ENCODE results near the gene ATP11B. TPM values are rescaled to one million over a fixed set of nuclear protein-coding genes. Genes with fewer than 3 reads are reported as not detected.

The ATP11B gene
- total RNA-seq, 2 donors from 2014 or later: 28.9 to 36.2 TPM

GRCh38 chr3:182959474-182960350 lies 166.4 kb downstream of the ATP11B start:
- no peak for DNase-seq (ENCODE audit: low spot score)
- Histone ChIP-seq H3K4me1 (peaks cover 0 to 15% of the 10 kb centered on the region in 2 donors), H3K4me3 (no peak overlapping the region), H3K9me3 (no peaks in the 10 kb centered on the region), H3K27ac (no peak overlapping the region), H3K36me3 (no peaks in the 10 kb centered on the region), H3K27me3 (no peaks in the 10 kb centered on the region)
- no peak for TF ChIP-seq CTCF (IDR thresholded peaks at IDR 0.05)

GRCh38 chr3:182962166-182962565 lies 168.9 kb downstream of the ATP11B start:
- no peak overlapping the region for H3K27ac ChIP-seq
- DNase-seq (ENCODE audit: low spot score): no peak
- H3K36me3 ChIP-seq: no peaks in the 10 kb centered on the region
- no peak overlapping the region for H3K4me3 ChIP-seq
- no peak for TF ChIP-seq CTCF (IDR thresholded peaks at IDR 0.05)
- H3K9me3 ChIP-seq: no peaks in the 10 kb centered on the region
- H3K4me1 ChIP-seq: peaks cover 0 to 15% of the 10 kb centered on the region in 2 donors
- H3K27me3 ChIP-seq: no peaks in the 10 kb centered on the region

- Histone ChIP-seq H3K36me3 (no peaks in the 10 kb centered on the region), H3K4me3 (no peak overlapping the region), H3K4me1 (peaks cover 0 to 28% of the 10 kb centered on the region in 2 donors), H3K27me3 (no peaks in the 10 kb centered on the region), H3K27ac (no peak overlapping the region), H3K9me3 (no peaks in the 10 kb centered on the region)
- no peak for DNase-seq (ENCODE audit: low spot score)
- no peak for TF ChIP-seq CTCF (IDR thresholded peaks at IDR 0.05)
Observed at GRCh38 chr3:182964179-182964578, 170.9 kb downstream of the ATP11B start.

- H3K27ac ChIP-seq: no peak overlapping the region
Observed at GRCh38 chr3:182965861-182966366, 172.6 kb downstream of the ATP11B start.

More at GRCh38 chr3:182965861-182966366, 172.6 kb downstream of the ATP11B start:
- no peaks in the 10 kb centered on the region for H3K9me3 ChIP-seq
- H3K36me3 ChIP-seq: no peaks in the 10 kb centered on the region
- H3K27me3 ChIP-seq: no peaks in the 10 kb centered on the region
- TF ChIP-seq CTCF (IDR thresholded peaks at IDR 0.05): no peak
- no peak for DNase-seq (ENCODE audit: low spot score)
- no peak overlapping the region for H3K4me3 ChIP-seq
- peaks cover 0 to 33% of the 10 kb centered on the region in 2 donors for H3K4me1 ChIP-seq
